B cell (primary cell): ENCODE data around the gene HASPIN. TPM values are rescaled to one million over a fixed set of nuclear protein-coding genes. Genes with fewer than 3 reads are reported as not detected.
A peak's percentile ranks its signal among the peaks of the same experiment; 100 is the strongest.

ENCODE experiments used
- ATAC-seq: fragments of 200-7000 bp; cut with Tn5 transposase; one replicate; pipeline ENCODE4 v1.10.0; 2021; ENCODE audit warnings: low read depth, mild to moderate bottlenecking, moderate number of reproducible peaks, moderate library complexity
- CTCF ChIA-PET: fragments of 350-600 bp; sonication (Branson Sonifier 250); formaldehyde crosslinking; loops from one replicate; lab custom pipeline; 2021; ENCODE audit warnings: antibody characterized with exemption, inconsistent platforms; lab: Charles Lee
- POLR2A ChIA-PET: fragments of 350-600 bp; sonication (Branson Sonifier 250); formaldehyde crosslinking; loops from one replicate; lab custom pipeline; 2021; ENCODE audit warnings: antibody characterized with exemption; lab: Charles Lee
- DNase-seq: peaks from one replicate; pipeline ENCODE4 v3.0.0; 2013
- H2AFZ ChIP-seq: 2 replicates; pipeline ENCODE4 v1.6.1; 2012; ENCODE audit warnings: mild to moderate bottlenecking, low read depth, low read length; ENCODE audit not compliant: insufficient read depth, poor library complexity, severe bottlenecking
- H3K27ac ChIP-seq, 2 donors: 1 replicate in 1 of 2; 2 replicates in 1 of 2; pipeline ENCODE4 v1.5.1; 2012 to 2013; ENCODE audit warnings: low read length in 2 of 2, mild to moderate bottlenecking in 2 of 2, moderate library complexity in 1 of 2
- H3K27me3 ChIP-seq, 4 experiments: fragments of 200-600 bp in 1 of 4; sonication (generic) in 1 of 4; replicated peaks in 1 of 4; 1 replicate in 2 of 4; 2 replicates in 2 of 4; pipeline versions ENCODE4 v1.6.1 to v1.7.0; 2013 to 2016; ENCODE audit warnings: low read length in 3 of 4, mild to moderate bottlenecking in 2 of 4, mixed read lengths in 1 of 4, moderate library complexity in 1 of 4; ENCODE audit not compliant: insufficient read depth in 4 of 4, control insufficient read depth in 3 of 4; ENCODE audit errors: control extremely low read depth in 1 of 4
- H3K36me3 ChIP-seq, 2 experiments: replicated peaks in 1 of 2; 1 replicate in 1 of 2; 2 replicates in 1 of 2; pipeline versions ENCODE4 v1.6.1 to v1.7.1; 2013; ENCODE audit warnings: low read length in 1 of 2; ENCODE audit not compliant: insufficient read depth in 2 of 2, control insufficient read depth in 1 of 2; ENCODE audit errors: control extremely low read depth in 1 of 2, extremely low read depth in 1 of 2
- H3K4me1 ChIP-seq, 2 donors: fragments of 200-600 bp in 1 of 2; sonication (generic) in 1 of 2; 1 replicate in 1 of 2; 2 replicates in 1 of 2; pipeline versions ENCODE4 v1.5.1 to v1.6.1; 2013 to 2017; ENCODE audit warnings: low read length in 2 of 2; ENCODE audit not compliant: control insufficient read depth in 2 of 2, insufficient read depth in 2 of 2
- H3K4me2 ChIP-seq: replicated peaks from 2 replicates; pipeline ENCODE3; 2012; ENCODE audit warnings: mild to moderate bottlenecking, low read depth, low read length; ENCODE audit not compliant: poor library complexity, severe bottlenecking
- H3K4me3 ChIP-seq, 5 experiments: fragments of 200-600 bp in 1 of 5; sonication (generic) in 1 of 5; 1 replicate in 3 of 5; 2 replicates in 2 of 5; pipeline versions ENCODE4 v1.5.1 to v1.7.0; 2011 to 2016; ENCODE audit warnings: low read length in 4 of 5, mild to moderate bottlenecking in 4 of 5, low read depth in 2 of 5, control low read depth in 1 of 5, moderate library complexity in 1 of 5; ENCODE audit not compliant: insufficient read depth in 1 of 5; ENCODE audit errors: control extremely low read depth in 1 of 5, extremely low read depth in 1 of 5
- H3K79me2 ChIP-seq: fragments of 200-600 bp; sonication (generic); one replicate; pipeline ENCODE4 v1.6.0; 2016; ENCODE audit warnings: low read length; ENCODE audit not compliant: control insufficient read depth, insufficient read depth
- H3K9ac ChIP-seq: fragments of 200-600 bp; sonication (generic); 2 replicates; pipeline ENCODE4 v1.6.1; 2017; ENCODE audit warnings: mild to moderate bottlenecking, low read length, moderate library complexity
- H3K9me3 ChIP-seq, 3 donors: one replicate each; pipeline versions ENCODE4 v1.6.1 to v1.7.1; 2013; ENCODE audit warnings: low read length in 2 of 3; ENCODE audit not compliant: control insufficient read depth in 2 of 3, insufficient read depth in 1 of 3; ENCODE audit errors: control extremely low read depth in 1 of 3
- H4K20me1 ChIP-seq: 2 replicates; pipeline ENCODE4 v1.6.0; 2012; ENCODE audit warnings: mild to moderate bottlenecking, low read length; ENCODE audit not compliant: insufficient read depth, control insufficient read depth, poor library complexity, severe bottlenecking
- H3K27ac Mint-ChIP-seq: one replicate; pipeline ENCODE4 v1.8.0; 2021; ENCODE audit warnings: mixed read lengths
- H3K27me3 Mint-ChIP-seq: one replicate; pipeline ENCODE4 v1.8.0; 2021; ENCODE audit warnings: mixed read lengths
- H3K4me1 Mint-ChIP-seq: one replicate; pipeline ENCODE4 v1.8.0; 2021; ENCODE audit warnings: mixed read lengths
- H3K4me3 Mint-ChIP-seq: one replicate; pipeline ENCODE4 v1.8.0; 2021; ENCODE audit warnings: mixed read lengths
- H3K9me3 Mint-ChIP-seq: one replicate; pipeline ENCODE4 v1.8.0; 2022; ENCODE audit warnings: mixed read lengths; ENCODE audit not compliant: insufficient read depth
- EZH2 ChIP-seq: IDR thresholded peaks from 2 replicates; pipeline ENCODE4 v1.6.1; 2012; ENCODE audit warnings: borderline replicate concordance, low read depth, mild to moderate bottlenecking, moderate library complexity, low read length; ENCODE audit not compliant: insufficient read depth, poor library complexity, severe bottlenecking
- WGBS: methylation state at CpG from one replicate; pipeline ENCODE4 v1.1.5; 2013; ENCODE audit warnings: missing lambda C conversion rate; ENCODE audit not compliant: insufficient coverage; 5-methylcytosine and 5-hydroxymethylcytosine counted together
- intact Hi-C: fragments of 100-400 bp; cut with micrococcal nuclease; formaldehyde crosslinking; loops from one replicate; pipeline ENCODE4 v1.10.0; 2022
- polyA plus RNA-seq: library from polyadenylated mRNA; depleted of rRNA; stranded (reverse); fragments of >200 nt; gene quantifications from 2 replicates; pipeline ENCODE4 v1.2.3, GENCODE V29; 2012
- total RNA-seq, 2 donors: library from RNA; stranded (reverse); fragments of 120-200 nt in 1 of 2; gene quantifications; 1 replicate in 1 of 2; 2 replicates in 1 of 2; pipeline versions ENCODE4 v1.2.3 to v1.2.4, GENCODE V29; 2013 to 2022
- TF ChIP-seq, protein P1 (sequence below): fragments of 200-600 bp; IDR thresholded peaks from one replicate; pipeline ENCODE4 v1.8.0; 2022; ENCODE audit warnings: antibody characterized with exemption, mild to moderate bottlenecking

The HASPIN gene
- total and polyA plus RNA-seq, 2 donors (not counting 1 experiment from before 2014, with no cell fraction given), result 0.28 to 3.1 TPM

DNA sequence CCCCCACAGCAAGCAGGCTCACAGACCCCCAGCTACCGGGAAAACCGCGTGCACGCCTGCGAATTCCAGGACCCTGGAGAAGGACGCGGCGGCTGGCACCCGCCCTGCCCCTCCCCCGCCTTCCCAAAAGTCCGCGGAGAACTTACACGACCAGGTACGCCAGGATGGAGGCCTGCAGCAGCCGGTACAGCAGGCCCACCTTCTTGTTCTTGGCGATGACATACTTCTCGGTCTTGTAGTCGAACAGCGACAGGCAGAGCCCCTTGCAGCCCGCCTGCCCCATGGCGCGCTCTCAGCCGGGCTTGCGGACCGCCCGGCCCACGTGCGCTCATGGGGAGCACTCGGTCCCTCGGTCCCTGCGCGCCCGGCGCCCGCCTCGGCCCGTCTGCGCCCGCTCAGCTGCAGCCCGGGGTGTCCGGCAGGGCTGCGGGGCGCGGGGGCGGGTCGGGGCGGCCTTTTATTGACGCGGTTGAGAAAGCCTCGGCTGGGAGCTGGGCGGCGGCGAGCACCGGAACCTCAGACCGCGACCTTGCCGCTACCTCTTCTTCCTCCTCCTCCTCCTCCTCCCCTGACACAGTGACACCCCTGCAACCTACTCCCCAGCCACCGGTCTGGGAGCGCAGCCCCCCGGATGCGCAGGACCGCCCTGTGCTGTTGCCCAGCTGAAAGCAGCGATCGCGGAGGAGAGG, 27.8 kb upstream of the HASPIN start, which contains the start of gene P2RX5:
TSS of gene P2RX5 (minus strand) at position 433 of the 689 bp plus-strand sequence. CDS start at position 283, 150 bp downstream.
- ChIA-PET POLR2A (interaction anchor here (0.5 to 6.4 kb wide), 14 partner anchors 11 to 693 kb away, joined by 3 to 63 read pairs (median 4); partner anchors contain the start of gene HASPIN), CTCF (interaction anchor here (0.6 to 5.0 kb wide), 16 partner anchors 11 to 668 kb away, joined by 3 to 52 read pairs (median 6); partner anchors contain the start of gene HASPIN)
- Histone ChIP-seq H3K27me3 (no peaks in the 10 kb centered on the region), H3K36me3 (peaks cover 0 to 17% of the 10 kb centered on the region in 2 experiments), H2AFZ (peak within 1 kb of the TSS; percentile 64), H3K4me2 (peak within 1 kb of the TSS; percentile 80), H3K4me3 (peak within 1 kb of the TSS; percentile 58 to 93 (median 83)), H3K9me3 (peaks cover 0 to 8% (median 6%) of the 10 kb centered on the region in 3 donors), H3K9ac (peak within 1 kb of the TSS; percentile 77), H3K4me1 (peaks cover 35 to 65% of the 10 kb centered on the region in 2 donors), H3K79me2 (peaks cover 56% of the 10 kb centered on the region), H4K20me1 (peaks cover 27% of the 10 kb centered on the region), H3K27ac (peak within 1 kb of the TSS; percentile 76 to 91)
- Mint-ChIP-seq H3K4me3 (peak within 1 kb of the TSS; percentile 100), H3K27me3 (no peaks in the 10 kb centered on the region), H3K4me1 (peaks cover 61% of the 10 kb centered on the region), H3K9me3 (no peaks in the 10 kb centered on the region), H3K27ac (peak within 1 kb of the TSS; percentile 99)
- DNase-seq (peak; percentile 80), ATAC-seq (peak; percentile 52)
- intact Hi-C loops, result loop anchor here (1.0 kb wide), 1 partner anchor 27 kb away; the partner anchor contains the start of gene HASPIN
- no peak for TF ChIP-seq EZH2
- TF ChIP-seq, protein P1, sequence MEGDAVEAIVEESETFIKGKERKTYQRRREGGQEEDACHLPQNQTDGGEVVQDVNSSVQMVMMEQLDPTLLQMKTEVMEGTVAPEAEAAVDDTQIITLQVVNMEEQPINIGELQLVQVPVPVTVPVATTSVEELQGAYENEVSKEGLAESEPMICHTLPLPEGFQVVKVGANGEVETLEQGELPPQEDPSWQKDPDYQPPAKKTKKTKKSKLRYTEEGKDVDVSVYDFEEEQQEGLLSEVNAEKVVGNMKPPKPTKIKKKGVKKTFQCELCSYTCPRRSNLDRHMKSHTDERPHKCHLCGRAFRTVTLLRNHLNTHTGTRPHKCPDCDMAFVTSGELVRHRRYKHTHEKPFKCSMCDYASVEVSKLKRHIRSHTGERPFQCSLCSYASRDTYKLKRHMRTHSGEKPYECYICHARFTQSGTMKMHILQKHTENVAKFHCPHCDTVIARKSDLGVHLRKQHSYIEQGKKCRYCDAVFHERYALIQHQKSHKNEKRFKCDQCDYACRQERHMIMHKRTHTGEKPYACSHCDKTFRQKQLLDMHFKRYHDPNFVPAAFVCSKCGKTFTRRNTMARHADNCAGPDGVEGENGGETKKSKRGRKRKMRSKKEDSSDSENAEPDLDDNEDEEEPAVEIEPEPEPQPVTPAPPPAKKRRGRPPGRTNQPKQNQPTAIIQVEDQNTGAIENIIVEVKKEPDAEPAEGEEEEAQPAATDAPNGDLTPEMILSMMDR, result no peak
- WGBS, result under 1% methylated on average over 48 of the region's 65 CpGs

DNA sequence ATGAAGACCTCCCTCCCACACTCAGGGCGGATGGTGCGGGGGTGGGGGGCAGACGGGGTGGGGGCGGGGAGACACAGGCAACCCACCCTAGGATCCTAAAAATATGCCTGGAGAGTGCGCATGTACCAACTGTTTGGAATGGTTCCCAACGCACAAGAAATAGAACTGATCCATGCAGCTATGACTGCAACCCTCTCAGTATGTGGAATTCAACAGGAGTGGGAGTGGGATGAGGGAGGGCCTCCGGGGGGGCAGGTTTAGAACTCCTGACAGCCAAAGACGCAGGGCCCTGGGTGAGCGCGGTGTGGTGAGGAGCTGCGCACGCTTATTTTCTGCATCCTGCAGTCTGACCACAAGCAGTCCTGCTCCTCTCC, 26.6 kb upstream of the HASPIN start:
- Mint-ChIP-seq H3K4me3 (peak overlapping the region; percentile 6), H3K27ac (peak overlapping the region; percentile 99), H3K4me1 (peaks cover 61% of the 10 kb centered on the region), H3K9me3 (no peaks in the 10 kb centered on the region), H3K27me3 (no peaks in the 10 kb centered on the region)
- ATAC-seq, result no peak
- peaks cover 35 to 65% of the 10 kb centered on the region in 2 donors for H3K4me1 ChIP-seq
- H4K20me1 ChIP-seq, result peaks cover 15% of the 10 kb centered on the region
- ChIA-PET CTCF (interaction anchor here (0.9 to 5.0 kb wide), 5 partner anchors 13 to 130 kb away, joined by 3 to 52 read pairs (median 16); no protein-coding TSS in a partner anchor), POLR2A (interaction anchor here (0.6 to 6.4 kb wide), 7 partner anchors 13 to 395 kb away, joined by 3 to 63 read pairs (median 3); partner anchors contain the start of gene HASPIN)
- no peak for DNase-seq
- H3K9me3 ChIP-seq, result peaks cover 0 to 8% (median 6%) of the 10 kb centered on the region in 3 donors
- TF ChIP-seq, protein P1, result no peak
- TF ChIP-seq EZH2, result no peak
- H3K27me3 ChIP-seq, result no peaks in the 10 kb centered on the region
- peaks cover 48% of the 10 kb centered on the region for H3K79me2 ChIP-seq
- WGBS, result 92% methylated on average over 8 of the region's 12 CpGs
- H3K9ac ChIP-seq, result no peak overlapping the region
- no peak overlapping the region for H3K4me3 ChIP-seq
- H3K4me2 ChIP-seq, result peak overlapping the region; percentile 80
- H3K36me3 ChIP-seq, result peaks cover 0 to 6% of the 10 kb centered on the region in 2 experiments
- intact Hi-C loops, result no loop called here
- H3K27ac ChIP-seq, result peak overlapping the region in 1 of 2 donors; percentile 91
- H2AFZ ChIP-seq, result no peak overlapping the region
